ENCODE measurements around the gene S100A9.

DNA sequence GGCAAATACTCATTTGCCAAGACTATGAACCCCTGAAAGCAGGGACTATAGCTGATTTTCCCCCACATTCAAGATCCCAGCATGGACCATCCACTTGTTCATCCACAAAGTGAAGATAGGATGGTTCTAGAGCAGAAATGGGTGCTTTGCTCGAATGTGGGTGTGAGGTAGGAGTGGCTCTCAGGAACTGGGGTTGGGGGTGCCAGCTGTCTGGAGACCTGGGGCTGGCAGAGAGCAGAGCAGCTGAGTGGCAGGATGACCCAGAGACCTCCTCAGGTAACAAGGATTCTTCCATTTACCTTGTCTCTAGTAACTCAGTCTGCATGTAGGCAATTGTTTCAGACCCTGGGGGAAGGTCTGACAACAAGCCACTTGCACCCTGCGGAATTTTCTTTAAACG is 6.0 kb downstream of the S100A9 start:
- TF ChIP-seq, protein P1, sequence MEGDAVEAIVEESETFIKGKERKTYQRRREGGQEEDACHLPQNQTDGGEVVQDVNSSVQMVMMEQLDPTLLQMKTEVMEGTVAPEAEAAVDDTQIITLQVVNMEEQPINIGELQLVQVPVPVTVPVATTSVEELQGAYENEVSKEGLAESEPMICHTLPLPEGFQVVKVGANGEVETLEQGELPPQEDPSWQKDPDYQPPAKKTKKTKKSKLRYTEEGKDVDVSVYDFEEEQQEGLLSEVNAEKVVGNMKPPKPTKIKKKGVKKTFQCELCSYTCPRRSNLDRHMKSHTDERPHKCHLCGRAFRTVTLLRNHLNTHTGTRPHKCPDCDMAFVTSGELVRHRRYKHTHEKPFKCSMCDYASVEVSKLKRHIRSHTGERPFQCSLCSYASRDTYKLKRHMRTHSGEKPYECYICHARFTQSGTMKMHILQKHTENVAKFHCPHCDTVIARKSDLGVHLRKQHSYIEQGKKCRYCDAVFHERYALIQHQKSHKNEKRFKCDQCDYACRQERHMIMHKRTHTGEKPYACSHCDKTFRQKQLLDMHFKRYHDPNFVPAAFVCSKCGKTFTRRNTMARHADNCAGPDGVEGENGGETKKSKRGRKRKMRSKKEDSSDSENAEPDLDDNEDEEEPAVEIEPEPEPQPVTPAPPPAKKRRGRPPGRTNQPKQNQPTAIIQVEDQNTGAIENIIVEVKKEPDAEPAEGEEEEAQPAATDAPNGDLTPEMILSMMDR (conservative IDR thresholded peaks at IDR 0.05; ENCODE audit: low read depth, low read length): no peak
- no peak for TF ChIP-seq EZH2 (IDR thresholded peaks at IDR 0.05; ENCODE audit: low read length, unreplicated experiment)
